Measurements from ENCODE around the gene CLEC11A.

DNA sequence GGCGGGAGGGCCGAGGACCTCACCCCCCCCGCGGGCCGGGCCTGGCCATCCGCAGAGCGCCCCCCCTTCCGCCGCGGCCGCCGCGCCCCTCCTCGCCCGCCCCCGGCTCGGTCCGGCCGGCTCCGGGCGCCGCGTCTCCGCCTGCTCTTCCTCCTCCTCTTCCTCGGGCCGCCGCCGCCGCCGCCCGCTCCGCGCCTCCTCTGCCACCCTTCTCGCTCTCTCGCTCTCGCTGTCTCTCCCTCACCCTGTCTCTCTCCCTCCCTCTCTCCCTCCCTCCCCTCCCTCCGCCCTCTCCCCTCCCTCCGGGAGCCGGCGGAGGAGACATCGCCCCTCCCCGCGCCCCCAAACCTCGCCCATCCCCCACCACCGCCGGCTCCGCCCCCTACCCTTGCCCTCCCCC lies 3.6 kb upstream of the CLEC11A start, which contains the start of gene SHANK1:
- TF ChIP-seq, protein P1, sequence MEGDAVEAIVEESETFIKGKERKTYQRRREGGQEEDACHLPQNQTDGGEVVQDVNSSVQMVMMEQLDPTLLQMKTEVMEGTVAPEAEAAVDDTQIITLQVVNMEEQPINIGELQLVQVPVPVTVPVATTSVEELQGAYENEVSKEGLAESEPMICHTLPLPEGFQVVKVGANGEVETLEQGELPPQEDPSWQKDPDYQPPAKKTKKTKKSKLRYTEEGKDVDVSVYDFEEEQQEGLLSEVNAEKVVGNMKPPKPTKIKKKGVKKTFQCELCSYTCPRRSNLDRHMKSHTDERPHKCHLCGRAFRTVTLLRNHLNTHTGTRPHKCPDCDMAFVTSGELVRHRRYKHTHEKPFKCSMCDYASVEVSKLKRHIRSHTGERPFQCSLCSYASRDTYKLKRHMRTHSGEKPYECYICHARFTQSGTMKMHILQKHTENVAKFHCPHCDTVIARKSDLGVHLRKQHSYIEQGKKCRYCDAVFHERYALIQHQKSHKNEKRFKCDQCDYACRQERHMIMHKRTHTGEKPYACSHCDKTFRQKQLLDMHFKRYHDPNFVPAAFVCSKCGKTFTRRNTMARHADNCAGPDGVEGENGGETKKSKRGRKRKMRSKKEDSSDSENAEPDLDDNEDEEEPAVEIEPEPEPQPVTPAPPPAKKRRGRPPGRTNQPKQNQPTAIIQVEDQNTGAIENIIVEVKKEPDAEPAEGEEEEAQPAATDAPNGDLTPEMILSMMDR (conservative IDR thresholded peaks at IDR 0.05; ENCODE audit: low read length) = no peak
- TF ChIP-seq EZH2phosphoT487 (IDR thresholded peaks at IDR 0.05; ENCODE audit: borderline replicate concordance, low read depth, low read length) = no peak

Data from OCI-LY7 (cell line).